Measurements from ENCODE around the gene COL4A2. TPM values are rescaled to one million over a fixed set of nuclear protein-coding genes. Genes with fewer than 3 reads are reported as not detected.
A peak's percentile ranks its signal among the peaks of the same experiment; 100 is the strongest.

COL4A2 gene
- total RNA-seq, 1 donor from 2014 or later: 180 TPM

DNA sequence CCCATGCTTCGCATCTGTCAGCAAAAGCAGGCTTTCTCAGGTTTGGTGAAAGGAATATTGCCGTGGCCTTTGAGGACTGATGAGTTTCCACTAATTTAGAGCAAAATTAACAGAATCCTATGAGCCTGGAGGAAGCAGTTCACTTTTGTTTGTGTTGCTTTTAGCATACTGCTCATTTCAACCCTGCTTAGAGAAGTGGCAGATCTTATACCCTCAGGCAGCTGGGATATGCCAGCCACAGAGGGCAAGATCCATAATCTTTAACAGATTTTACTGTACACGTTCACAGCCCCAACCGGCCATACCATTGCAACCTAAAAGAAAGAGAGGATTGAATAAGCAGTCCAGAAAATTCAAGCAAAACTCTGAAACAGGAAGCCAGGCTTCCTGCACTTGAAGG lies 60.5 kb downstream of the COL4A2 start:
- no peaks in the 10 kb centered on the region for H3K27me3 ChIP-seq
- no peak for DNase-seq (ENCODE audit: extremely low spot score in 2 of 2)
- TF ChIP-seq POLR2A (IDR thresholded peaks at IDR 0.05): no peak
- no peak for TF ChIP-seq POLR2AphosphoS5 (IDR thresholded peaks at IDR 0.05; ENCODE audit: insufficient read depth in 1 of 2, low read depth in 1 of 2)
- no peak for TF ChIP-seq CTCF (IDR thresholded peaks at IDR 0.05)
- intact Hi-C loops (cut with DNase I): no loop called here
- peaks cover 31% of the 10 kb centered on the region for H3K4me1 ChIP-seq
- H3K9me3 ChIP-seq: no peaks in the 10 kb centered on the region
- no peaks in the 10 kb centered on the region for H3K36me3 ChIP-seq
- no peak overlapping the region for H3K27ac ChIP-seq
- no peak overlapping the region for H3K4me3 ChIP-seq

DNA sequence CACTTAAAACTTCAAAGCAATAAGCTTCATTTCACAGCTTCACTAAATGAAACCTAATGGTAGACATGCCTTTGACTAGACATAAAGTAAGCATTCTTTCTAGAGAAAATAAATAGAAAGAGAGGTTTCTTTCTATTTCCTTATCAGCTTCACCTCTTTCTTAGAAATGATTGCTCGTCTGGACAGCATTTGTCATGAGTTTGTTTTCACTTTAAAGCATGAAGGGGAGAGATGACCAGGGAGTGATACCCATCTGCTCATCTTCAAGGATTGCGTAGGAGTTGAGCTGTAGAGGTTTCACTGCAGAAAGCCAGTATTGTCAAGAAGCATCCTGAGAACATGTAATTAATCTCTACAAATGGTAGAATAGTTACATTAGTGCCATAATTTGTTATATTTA lies 61.3 kb downstream of the COL4A2 start:
- peaks cover 37% of the 10 kb centered on the region for H3K4me1 ChIP-seq

DNA sequence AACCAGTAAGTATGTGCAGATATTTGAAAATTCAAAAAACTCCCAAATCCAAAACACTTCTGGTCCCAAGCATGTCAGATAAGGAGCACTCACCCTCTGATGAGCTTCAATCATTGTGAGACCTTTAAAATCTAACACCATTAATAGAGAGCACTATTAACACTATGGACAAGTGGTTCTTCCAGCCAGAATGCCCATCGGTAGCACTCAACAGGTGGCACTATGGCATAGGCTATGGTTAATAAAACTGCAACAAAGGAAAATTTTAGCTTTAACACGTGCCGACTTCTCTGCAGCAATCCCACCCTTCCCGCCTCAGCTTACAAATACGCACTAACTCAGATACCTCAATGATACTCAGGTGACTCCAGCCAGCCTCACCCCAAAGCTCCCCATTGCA lies 62.3 kb downstream of the COL4A2 start:
- intact Hi-C loops (cut with DNase I): no loop called here
- no peaks in the 10 kb centered on the region for H3K36me3 ChIP-seq
- no peak for DNase-seq (ENCODE audit: extremely low spot score in 2 of 2)
- no peaks in the 10 kb centered on the region for H3K27me3 ChIP-seq
- H3K4me3 ChIP-seq: no peak overlapping the region
- no peak overlapping the region for H3K27ac ChIP-seq
- H3K9me3 ChIP-seq: no peaks in the 10 kb centered on the region
- peaks cover 37% of the 10 kb centered on the region for H3K4me1 ChIP-seq
- no peak for TF ChIP-seq CTCF (IDR thresholded peaks at IDR 0.05)
- TF ChIP-seq POLR2AphosphoS5 (IDR thresholded peaks at IDR 0.05; ENCODE audit: insufficient read depth in 1 of 2, low read depth in 1 of 2): no peak
- no peak for TF ChIP-seq POLR2A (IDR thresholded peaks at IDR 0.05)

More for the DNA sequence above, 61.3 kb downstream of the COL4A2 start:
- Histone ChIP-seq H3K36me3 (no peaks in the 10 kb centered on the region), H3K27ac (no peak overlapping the region), H3K27me3 (no peaks in the 10 kb centered on the region), H3K4me3 (no peak overlapping the region), H3K9me3 (no peaks in the 10 kb centered on the region)
- DNase-seq (ENCODE audit: extremely low spot score in 2 of 2): no peak
- no peak for TF ChIP-seq CTCF (IDR thresholded peaks at IDR 0.05)
- TF ChIP-seq POLR2AphosphoS5 (IDR thresholded peaks at IDR 0.05; ENCODE audit: insufficient read depth in 1 of 2, low read depth in 1 of 2): no peak
- no peak for TF ChIP-seq POLR2A (IDR thresholded peaks at IDR 0.05)
- intact Hi-C loops (cut with DNase I): no loop called here

- Histone ChIP-seq H3K4me1 (peaks cover 36% of the 10 kb centered on the region), H3K27me3 (no peaks in the 10 kb centered on the region), H3K27ac (peak overlapping the region; percentile 76), H3K36me3 (no peaks in the 10 kb centered on the region), H3K9me3 (no peaks in the 10 kb centered on the region), H3K4me3 (peak overlapping the region in 1 of 2 donors; percentile 8)
- TF ChIP-seq POLR2AphosphoS5 (IDR thresholded peaks at IDR 0.05; ENCODE audit: insufficient read depth in 1 of 2, low read depth in 1 of 2) (peak; percentile 24 to 52), CTCF (IDR thresholded peaks at IDR 0.05) (no peak)
- no peak for DNase-seq (ENCODE audit: extremely low spot score in 2 of 2)
- intact Hi-C loops (cut with DNase I): no loop called here
These were observed 64.7 kb downstream of the COL4A2 start for GRCh38 chr13:110371550-110372465.

GRCh38 chr13:110372676-110373075 lies 65.6 kb downstream of the COL4A2 start:
- peaks cover 38% of the 10 kb centered on the region for H3K4me1 ChIP-seq
- DNase-seq (ENCODE audit: extremely low spot score in 2 of 2): no peak

More at GRCh38 chr13:110372676-110373075, 65.6 kb downstream of the COL4A2 start:
- intact Hi-C loops (cut with DNase I): no loop called here
- Histone ChIP-seq H3K27me3 (no peaks in the 10 kb centered on the region), H3K4me3 (no peak overlapping the region), H3K36me3 (no peaks in the 10 kb centered on the region), H3K27ac (peak overlapping the region; percentile 3), H3K9me3 (no peaks in the 10 kb centered on the region)
- TF ChIP-seq CTCF (IDR thresholded peaks at IDR 0.05): no peak
- no peak for TF ChIP-seq POLR2AphosphoS5 (IDR thresholded peaks at IDR 0.05; ENCODE audit: insufficient read depth in 1 of 2, low read depth in 1 of 2)
- TF ChIP-seq POLR2A (IDR thresholded peaks at IDR 0.05): no peak

Measured in vagina (tissue), 2 donors.